IPS-20b (cell line): ENCODE results near the gene TSPAN16.
"Not testable (repeated sequence)": the region's sequence is repeated elsewhere in the genome, so short reads cannot be mapped to it uniquely, and the experiment has no call there.

ENCODE experiments used
- H3K27ac ChIP-seq: one replicate; pipeline ENCODE4 v1.5.1; 2013; ENCODE audit warnings: low read length
- H3K27me3 ChIP-seq: 2 replicates; pipeline ENCODE4 v1.6.1; 2013; ENCODE audit warnings: mild to moderate bottlenecking, low read length, inconsistent platforms; ENCODE audit not compliant: insufficient read depth
- H3K36me3 ChIP-seq: 2 replicates; pipeline ENCODE4 v1.6.1; 2013; ENCODE audit warnings: low read depth, mild to moderate bottlenecking, inconsistent platforms, low read length, moderate library complexity; ENCODE audit not compliant: insufficient read depth
- H3K4me1 ChIP-seq: 2 replicates; pipeline ENCODE4 v1.6.1; 2013; ENCODE audit warnings: mild to moderate bottlenecking, control low read depth, inconsistent platforms, low read length, moderate library complexity; ENCODE audit not compliant: insufficient read depth
- H3K4me3 ChIP-seq: 2 replicates; pipeline ENCODE4 v1.5.1; 2013; ENCODE audit warnings: mild to moderate bottlenecking, low read length, inconsistent platforms
- H3K9ac ChIP-seq: 2 replicates; pipeline ENCODE4 v1.6.1; 2013; ENCODE audit warnings: low read depth, mild to moderate bottlenecking, inconsistent platforms, low read length, moderate library complexity
- H3K9me3 ChIP-seq: 2 replicates; pipeline ENCODE4 v1.6.1; 2013; ENCODE audit warnings: mild to moderate bottlenecking, low read depth, low read length, inconsistent platforms; ENCODE audit not compliant: insufficient read depth

Gene TSPAN16

GRCh38 chr19:11293433-11294389, 2.2 kb upstream of the TSPAN16 start:
- Histone ChIP-seq H3K4me1 (peaks cover 3% of the 10 kb centered on the region; the same call in 1 of the 2 replicates), H3K4me3 (peak overlapping the region; percentile 58), H3K27me3 (no peaks in the 10 kb centered on the region), H3K27ac (no peak overlapping the region), H3K9ac (peak overlapping the region; percentile 47; the same call in 1 of the 2 replicates), H3K9me3 (no peaks in the 10 kb centered on the region), H3K36me3 (no peaks in the 10 kb centered on the region)

DNA sequence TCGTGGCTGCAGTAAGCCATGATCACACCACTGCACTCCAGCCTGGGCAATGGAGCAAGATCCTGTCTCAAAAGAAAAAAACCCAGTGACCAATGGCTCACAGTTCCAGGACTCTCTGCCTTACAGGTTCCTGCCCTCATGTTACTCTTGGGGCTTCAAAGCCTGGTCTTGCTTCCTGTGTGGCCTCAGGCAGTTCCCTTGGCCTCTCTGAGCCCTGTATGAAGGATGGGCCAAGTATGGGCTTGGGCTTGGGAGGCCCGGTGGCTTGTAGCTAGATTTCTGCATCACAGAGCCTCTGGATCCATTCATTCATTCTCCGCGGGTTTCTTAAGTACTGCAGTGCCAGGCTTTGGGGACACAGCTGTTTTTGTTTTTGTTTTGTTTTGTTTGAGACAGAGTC, 780 bp upstream of the TSPAN16 start:
- H3K36me3 ChIP-seq, result no peaks in the 10 kb centered on the region
- no peaks in the 10 kb centered on the region for H3K9me3 ChIP-seq
- no peak overlapping the region for H3K9ac ChIP-seq
- H3K27me3 ChIP-seq, result no peaks in the 10 kb centered on the region
- H3K4me3 ChIP-seq, result no peak overlapping the region
- no peak overlapping the region for H3K27ac ChIP-seq
- peaks cover 3% of the 10 kb centered on the region; the same call in 1 of the 2 replicates for H3K4me1 ChIP-seq

- Histone ChIP-seq H3K36me3 (no peaks in the 10 kb centered on the region), H3K9me3 (no peaks in the 10 kb centered on the region), H3K27me3 (no peaks in the 10 kb centered on the region), H3K4me1 (peaks cover 3% of the 10 kb centered on the region; the same call in 1 of the 2 replicates), H3K27ac (no peak overlapping the region), H3K9ac (no peak overlapping the region), H3K4me3 (no peak overlapping the region)
These were observed 304 bp downstream of the TSPAN16 start for GRCh38 chr19:11296264-11296663.

DNA sequence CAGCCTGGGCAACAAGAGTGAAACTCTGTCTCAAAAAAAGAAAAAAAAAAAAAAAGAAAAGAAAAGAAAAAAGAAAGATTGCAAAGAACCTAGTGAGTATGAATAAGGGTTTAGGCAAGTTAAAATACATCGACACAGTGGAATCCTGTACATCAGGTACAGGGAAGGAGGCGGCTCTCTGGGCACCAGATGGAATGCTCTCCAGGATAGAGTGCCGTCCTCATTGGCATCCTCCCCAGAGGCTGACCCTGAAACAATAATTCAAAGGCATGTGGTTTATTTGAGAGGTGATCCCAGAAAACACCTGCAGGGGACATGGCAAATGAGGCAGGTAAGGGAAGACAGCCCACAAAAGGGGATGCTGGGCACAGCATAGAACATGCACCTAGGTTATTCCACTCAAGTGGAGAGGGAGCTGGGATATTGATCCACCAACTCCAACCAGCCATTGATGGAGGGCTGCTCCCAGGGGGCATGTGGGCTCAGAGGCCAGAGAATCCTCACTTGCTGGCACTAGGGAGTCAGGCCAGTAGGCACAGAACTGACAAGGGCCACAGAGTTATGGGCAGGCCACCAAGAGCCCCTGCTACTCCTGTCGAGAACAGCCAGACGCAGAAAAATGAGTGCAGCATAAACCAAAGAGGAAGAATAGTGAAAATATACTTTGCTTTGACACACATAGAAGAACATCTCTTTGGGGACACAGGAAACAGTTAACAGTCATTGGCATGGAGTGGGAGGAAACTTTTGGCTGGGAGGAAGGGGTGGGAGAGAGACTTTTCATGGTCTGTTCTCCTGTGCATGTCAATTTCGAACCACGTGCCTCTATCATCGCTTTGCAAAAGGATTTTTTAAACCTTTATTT, 4.2 kb downstream of the TSPAN16 start:
- H3K27me3 ChIP-seq, result no peaks in the 10 kb centered on the region
- H3K4me1 ChIP-seq, result no peaks in the 10 kb centered on the region
- H3K9me3 ChIP-seq, result no peaks in the 10 kb centered on the region
- no peak overlapping the region for H3K27ac ChIP-seq
- no peak overlapping the region for H3K9ac ChIP-seq
- no peak overlapping the region for H3K4me3 ChIP-seq
- no peaks in the 10 kb centered on the region for H3K36me3 ChIP-seq

GRCh38 chr19:11300811-11301120, 4.8 kb downstream of the TSPAN16 start:
- Histone ChIP-seq H3K9me3 (no peaks in the 10 kb centered on the region), H3K27ac (no peak overlapping the region), H3K4me3 (no peak overlapping the region), H3K9ac (no peak overlapping the region), H3K27me3 (no peaks in the 10 kb centered on the region), H3K4me1 (no peaks in the 10 kb centered on the region), H3K36me3 (no peaks in the 10 kb centered on the region)

DNA sequence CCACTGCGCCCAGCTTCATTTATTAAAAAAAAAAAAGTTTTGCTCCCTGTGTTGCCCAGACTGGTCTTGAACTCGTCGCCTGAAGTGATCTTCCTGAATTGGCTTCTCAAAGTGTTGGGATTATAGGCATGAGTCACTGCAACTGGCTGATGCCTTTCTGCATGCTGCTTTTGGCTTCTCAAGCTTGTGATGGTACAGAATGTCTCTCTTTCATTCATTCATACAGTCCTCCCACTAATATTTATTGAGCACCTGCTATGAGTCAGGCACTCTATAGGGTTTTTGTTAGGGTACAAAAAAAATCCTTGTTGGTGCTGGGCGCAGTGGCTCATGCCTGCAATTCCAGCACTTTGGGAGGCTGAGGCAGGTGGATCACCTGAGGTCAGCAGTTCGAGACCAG, 9.0 kb downstream of the TSPAN16 start:
- H3K4me3 ChIP-seq, result no peak overlapping the region
- no peaks in the 10 kb centered on the region for H3K27me3 ChIP-seq
- no peaks in the 10 kb centered on the region for H3K36me3 ChIP-seq
- H3K9me3 ChIP-seq, result no peaks in the 10 kb centered on the region
- no peak overlapping the region for H3K9ac ChIP-seq
- H3K27ac ChIP-seq, result no peak overlapping the region
- no peaks in the 10 kb centered on the region for H3K4me1 ChIP-seq

- H3K27me3 ChIP-seq, result no peaks in the 10 kb centered on the region
- no peak overlapping the region for H3K27ac ChIP-seq
- no peak overlapping the region for H3K4me3 ChIP-seq
- no peaks in the 10 kb centered on the region for H3K36me3 ChIP-seq
- no peaks in the 10 kb centered on the region for H3K4me1 ChIP-seq
- H3K9me3 ChIP-seq, result no peaks in the 10 kb centered on the region
- H3K9ac ChIP-seq, result no peak overlapping the region
These were observed 10.4 kb downstream of the TSPAN16 start for GRCh38 chr19:11306337-11306736.

GRCh38 chr19:11320278-11320995, 24.5 kb downstream of the TSPAN16 start:
- H3K36me3 ChIP-seq, H3K9me3 ChIP-seq, H3K27ac ChIP-seq, H3K27me3 ChIP-seq, H3K4me1 ChIP-seq, H3K4me3 ChIP-seq, H3K9ac ChIP-seq: not testable (repeated sequence)

DNA sequence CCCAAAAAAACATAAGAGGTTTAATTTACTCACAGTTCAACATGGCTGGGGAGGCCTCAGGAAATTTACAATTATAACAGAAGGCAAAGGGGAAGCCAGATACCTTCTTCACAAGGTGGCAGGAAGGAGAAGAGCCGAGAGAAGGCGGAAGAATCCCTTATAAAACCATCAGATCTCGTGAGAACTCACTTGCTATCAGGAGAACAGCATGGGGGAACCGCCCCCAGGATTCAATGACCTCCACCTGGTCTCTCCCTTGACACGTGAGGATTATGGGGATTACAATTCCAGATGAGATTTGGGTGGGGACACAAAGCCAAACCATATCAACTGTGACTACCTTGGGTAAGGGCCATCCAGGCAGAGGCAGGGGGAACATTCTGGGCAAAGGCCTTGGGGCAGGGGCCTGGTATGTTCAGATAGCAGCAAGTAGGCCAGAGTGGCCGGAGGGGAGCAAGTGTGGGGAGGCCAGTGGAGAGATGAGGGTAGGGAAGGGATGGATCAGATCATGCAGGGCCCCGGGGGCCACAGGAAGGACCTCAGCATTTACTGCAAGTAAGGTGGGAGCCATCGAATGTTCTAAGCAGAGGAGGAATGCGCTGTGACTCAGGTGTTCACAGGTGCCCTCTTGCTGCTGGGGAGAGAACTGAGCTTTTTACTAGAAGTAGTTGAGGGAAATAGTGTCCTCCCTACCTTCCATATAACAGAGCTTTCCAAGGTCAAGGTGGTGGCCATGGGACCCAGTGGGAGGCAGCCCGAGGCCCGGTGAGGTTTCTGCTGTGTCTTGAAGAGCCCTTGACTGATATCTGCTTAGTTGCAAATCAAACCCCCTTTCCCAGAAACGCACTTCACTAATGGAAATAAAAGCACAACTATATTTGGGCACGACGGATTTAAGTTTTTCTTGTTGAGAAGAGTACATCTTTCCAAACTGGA, 25.5 kb downstream of the TSPAN16 start:
- H3K36me3 ChIP-seq, result no peaks in the 10 kb centered on the region
- no peak overlapping the region for H3K9ac ChIP-seq
- H3K27ac ChIP-seq, result no peak overlapping the region
- no peaks in the 10 kb centered on the region for H3K27me3 ChIP-seq
- no peak overlapping the region for H3K4me3 ChIP-seq
- no peaks in the 10 kb centered on the region for H3K4me1 ChIP-seq
- H3K9me3 ChIP-seq, result no peaks in the 10 kb centered on the region

GRCh38 chr19:11322269-11323024, 26.5 kb downstream of the TSPAN16 start:
- no peaks in the 10 kb centered on the region for H3K36me3 ChIP-seq
- no peak overlapping the region for H3K4me3 ChIP-seq
- no peak overlapping the region for H3K9ac ChIP-seq
- H3K27ac ChIP-seq, result no peak overlapping the region
- no peaks in the 10 kb centered on the region for H3K4me1 ChIP-seq
- H3K9me3 ChIP-seq, result no peaks in the 10 kb centered on the region
- H3K27me3 ChIP-seq, result no peaks in the 10 kb centered on the region
